ENCODE results near the gene RNU6-8. TPM values are rescaled to one million over a fixed set of nuclear protein-coding genes. Genes with fewer than 3 reads are reported as not detected.

Gene RNU6-8
- polyA plus RNA-seq, 3 donors from 2014 or later: not detected

DNA sequence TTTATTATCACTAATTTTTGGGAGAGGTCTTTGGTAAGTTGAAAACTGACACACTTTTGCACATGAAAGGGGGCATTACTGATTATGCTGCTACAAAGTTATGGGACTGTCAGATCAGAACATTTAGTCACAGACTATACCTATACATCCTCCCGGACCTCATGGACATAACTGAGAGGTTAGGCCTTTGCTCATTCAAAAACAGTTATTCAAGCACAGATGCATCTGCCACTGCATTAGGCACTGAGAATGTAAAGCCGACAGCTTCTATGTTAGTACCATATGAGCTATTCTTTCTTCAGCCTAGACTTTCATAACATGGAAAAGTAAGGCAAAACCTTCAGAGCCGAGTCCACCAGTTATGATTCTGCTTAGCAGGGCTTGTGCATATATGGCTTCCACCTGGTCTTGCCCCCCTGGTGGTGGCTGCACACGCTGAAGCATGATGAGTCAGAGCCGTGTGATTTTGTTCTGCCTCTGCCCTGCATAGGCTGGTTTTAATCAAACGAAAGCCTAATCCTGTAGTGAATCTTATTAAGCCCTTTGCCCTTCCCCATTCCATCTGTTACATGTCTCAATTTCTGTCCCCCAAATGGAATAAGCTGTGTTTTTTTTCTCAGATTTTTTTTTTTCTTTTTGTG, 21.8 kb upstream of the RNU6-8 start:
- H3K36me3 Mint-ChIP-seq: no peaks in the 10 kb centered on the region
- H3K4me3 Mint-ChIP-seq: no peak overlapping the region
- DNase-seq: no peak
- peaks cover 0 to 6% (median 3%) of the 10 kb centered on the region in 3 donors for H3K27me3 Mint-ChIP-seq (ENCODE audit: low read depth in 3 of 3)
- H3K4me1 Mint-ChIP-seq: no peaks in the 10 kb centered on the region
- H3K27ac Mint-ChIP-seq: no peak overlapping the region
- H3K9me3 Mint-ChIP-seq: no peaks in the 10 kb centered on the region

DNA sequence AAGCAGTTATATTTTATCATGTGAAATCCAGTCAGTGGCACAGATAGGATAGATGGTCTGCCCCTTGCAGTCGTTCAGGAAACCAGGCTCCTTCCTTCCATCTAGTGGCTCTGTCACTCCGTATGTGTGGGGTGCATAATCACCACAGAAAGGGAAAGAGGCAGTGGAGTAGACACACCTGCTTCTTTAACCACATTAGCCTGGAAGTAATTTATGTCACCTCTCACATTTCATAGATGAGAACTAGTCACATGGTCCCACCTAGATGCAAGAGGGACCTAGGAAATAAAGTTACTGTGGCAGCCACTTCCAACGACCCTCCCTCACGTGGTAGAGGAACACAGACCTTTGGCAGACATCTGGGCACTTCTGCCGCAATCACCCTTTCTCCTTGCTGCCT, 14.2 kb upstream of the RNU6-8 start:
- Mint-ChIP-seq H3K27ac (no peak overlapping the region), H3K27me3 (ENCODE audit: low read depth in 3 of 3) (peaks cover 1 to 14% (median 5%) of the 10 kb centered on the region in 3 donors), H3K4me3 (no peak overlapping the region), H3K9me3 (no peaks in the 10 kb centered on the region), H3K4me1 (no peaks in the 10 kb centered on the region), H3K36me3 (no peaks in the 10 kb centered on the region)
- DNase-seq: no peak

GRCh38 chr14:32212833-32213232, 9.8 kb upstream of the RNU6-8 start:
- no peaks in the 10 kb centered on the region for H3K9me3 Mint-ChIP-seq
- no peak overlapping the region for H3K4me3 Mint-ChIP-seq
- no peaks in the 10 kb centered on the region for H3K36me3 Mint-ChIP-seq
- DNase-seq: no peak
- H3K27ac Mint-ChIP-seq: no peak overlapping the region
- no peaks in the 10 kb centered on the region for H3K4me1 Mint-ChIP-seq
- H3K27me3 Mint-ChIP-seq (ENCODE audit: low read depth in 3 of 3): peaks cover 1 to 9% (median 2%) of the 10 kb centered on the region in 3 donors

DNA sequence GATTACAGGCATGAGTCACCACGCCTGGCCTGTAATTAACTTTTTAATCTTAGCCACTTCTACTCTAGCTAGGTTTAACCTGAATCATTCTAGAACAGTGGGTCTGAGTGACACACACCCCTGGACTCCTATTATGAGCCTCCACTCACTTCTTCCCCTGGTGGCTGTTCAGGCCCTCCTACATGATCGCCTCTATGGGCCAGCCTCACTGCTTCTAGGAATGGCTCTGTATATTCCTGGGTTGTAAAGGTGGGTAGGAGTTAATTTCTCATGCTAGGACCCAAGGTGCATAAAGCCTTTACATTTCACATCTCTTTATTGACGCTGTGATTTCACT, 8.0 kb upstream of the RNU6-8 start:
- H3K4me1 Mint-ChIP-seq: no peaks in the 10 kb centered on the region
- H3K36me3 Mint-ChIP-seq: no peaks in the 10 kb centered on the region
- H3K27ac Mint-ChIP-seq: no peak overlapping the region
- no peaks in the 10 kb centered on the region for H3K9me3 Mint-ChIP-seq
- DNase-seq: no peak
- H3K4me3 Mint-ChIP-seq: no peak overlapping the region
- H3K27me3 Mint-ChIP-seq (ENCODE audit: low read depth in 3 of 3): peaks cover 0 to 9% (median 3%) of the 10 kb centered on the region in 3 donors

DNA sequence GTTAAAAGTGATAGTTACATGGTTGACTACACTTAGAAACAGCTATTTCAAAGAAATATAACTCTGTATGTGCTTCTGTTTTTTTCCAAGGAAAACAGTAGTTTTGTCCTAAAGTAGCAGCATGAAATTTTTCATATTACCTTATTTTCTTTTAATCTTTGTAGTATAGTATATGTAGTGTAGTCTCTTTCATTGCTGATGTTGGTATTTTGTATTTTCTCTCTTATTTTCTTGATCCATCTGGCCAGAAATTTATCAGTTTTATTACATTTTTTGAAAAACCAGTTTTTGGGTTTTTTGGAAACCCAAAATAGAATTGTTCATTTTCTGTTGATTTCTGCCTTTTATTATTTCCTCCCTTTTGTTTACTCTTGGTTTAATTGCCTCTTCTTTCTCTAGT, 6.4 kb upstream of the RNU6-8 start:
- no peak overlapping the region for H3K27ac Mint-ChIP-seq
- DNase-seq: no peak
- H3K4me1 Mint-ChIP-seq: peaks cover under 1% of the 10 kb centered on the region in 2 donors
- no peaks in the 10 kb centered on the region for H3K9me3 Mint-ChIP-seq
- H3K4me3 Mint-ChIP-seq: no peak overlapping the region
- H3K36me3 Mint-ChIP-seq: no peaks in the 10 kb centered on the region
- H3K27me3 Mint-ChIP-seq (ENCODE audit: low read depth in 3 of 3): peaks cover 0 to 9% (median 3%) of the 10 kb centered on the region in 3 donors

DNA sequence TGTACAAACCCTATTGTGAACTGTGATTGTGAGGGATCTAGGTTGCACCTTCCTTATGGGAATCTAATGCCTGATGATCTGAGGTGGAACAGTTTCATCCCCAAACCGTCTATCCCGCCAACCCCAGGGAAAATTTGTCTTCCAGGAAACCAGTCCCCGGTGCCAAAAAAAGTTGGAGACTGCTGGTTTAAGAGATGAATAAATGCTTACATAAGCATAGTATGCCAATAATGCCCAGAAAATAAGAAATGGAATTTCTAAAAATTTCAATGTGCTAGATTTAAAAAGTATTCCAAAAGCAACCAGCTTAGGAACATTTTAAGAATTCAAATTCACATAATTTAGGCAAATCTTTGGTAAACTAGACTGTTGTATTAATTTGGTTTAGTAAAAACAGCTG, 5.4 kb upstream of the RNU6-8 start:
- Mint-ChIP-seq H3K27me3 (ENCODE audit: low read depth in 3 of 3) (peaks cover 10 to 15% (median 10%) of the 10 kb centered on the region in 3 donors), H3K4me1 (peaks cover 9 to 10% of the 10 kb centered on the region in 2 donors), H3K36me3 (no peaks in the 10 kb centered on the region), H3K27ac (no peak overlapping the region), H3K4me3 (no peak overlapping the region), H3K9me3 (no peaks in the 10 kb centered on the region)
- no peak for DNase-seq

DNA sequence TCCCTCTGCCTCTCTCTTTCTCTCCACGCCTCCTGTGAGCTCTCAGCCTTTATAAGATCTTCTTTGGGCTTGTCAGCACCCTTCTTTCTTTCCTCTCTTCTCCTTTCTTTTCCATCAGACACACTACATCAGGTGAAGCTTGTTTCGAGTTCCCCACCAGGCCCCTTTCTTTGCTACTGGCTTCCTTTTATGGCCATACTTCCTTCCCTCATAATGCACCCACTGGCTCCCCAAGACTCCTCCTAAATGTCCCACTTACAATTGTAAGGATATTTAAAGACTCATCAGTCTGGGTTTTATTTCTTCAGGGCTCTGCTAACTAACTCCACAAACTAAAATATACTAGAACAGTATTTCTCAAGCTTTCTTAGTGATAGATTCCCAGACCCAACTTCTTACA, 3.5 kb upstream of the RNU6-8 start:
- Mint-ChIP-seq H3K4me1 (peaks cover 25 to 28% of the 10 kb centered on the region in 2 donors), H3K4me3 (no peak overlapping the region), H3K27ac (no peak overlapping the region), H3K36me3 (no peaks in the 10 kb centered on the region), H3K27me3 (ENCODE audit: low read depth in 3 of 3) (peaks cover 26% of the 10 kb centered on the region in 3 donors), H3K9me3 (no peaks in the 10 kb centered on the region)
- DNase-seq: no peak

DNA sequence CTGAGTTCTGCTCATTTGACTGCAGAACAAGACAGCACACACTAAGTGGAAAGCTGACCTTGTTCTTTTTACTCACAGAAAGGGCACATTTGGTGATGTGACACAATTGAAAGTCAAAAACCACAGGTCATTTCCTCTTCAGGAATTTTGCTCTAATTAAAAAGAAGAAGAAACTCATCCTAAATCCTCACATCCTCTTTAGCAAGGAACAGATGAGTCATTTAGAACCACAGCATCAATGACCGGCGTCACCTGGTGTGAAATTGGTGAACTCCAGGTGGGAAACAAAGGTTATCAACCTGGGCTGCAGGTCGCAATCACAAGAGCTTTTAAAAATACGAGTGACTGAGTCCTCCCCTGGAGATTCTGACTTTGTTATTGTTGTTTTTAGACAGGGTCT, 2.9 kb upstream of the RNU6-8 start:
- no peaks in the 10 kb centered on the region for H3K36me3 Mint-ChIP-seq
- H3K4me3 Mint-ChIP-seq: no peak overlapping the region
- no peak overlapping the region for H3K27ac Mint-ChIP-seq
- H3K4me1 Mint-ChIP-seq: peaks cover 30 to 34% of the 10 kb centered on the region in 2 donors
- DNase-seq: no peak
- H3K27me3 Mint-ChIP-seq (ENCODE audit: low read depth in 3 of 3): peaks cover 25 to 29% (median 26%) of the 10 kb centered on the region in 3 donors
- H3K9me3 Mint-ChIP-seq: no peaks in the 10 kb centered on the region

GRCh38 chr14:32205554-32205953, 2.5 kb upstream of the RNU6-8 start:
- Mint-ChIP-seq H3K4me3 (no peak overlapping the region), H3K36me3 (no peaks in the 10 kb centered on the region), H3K4me1 (peaks cover 35 to 38% of the 10 kb centered on the region in 2 donors), H3K9me3 (no peaks in the 10 kb centered on the region), H3K27ac (no peak overlapping the region), H3K27me3 (ENCODE audit: low read depth in 3 of 3) (peaks cover 24 to 29% (median 26%) of the 10 kb centered on the region in 3 donors)
- DNase-seq: no peak

GRCh38 chr14:32203928-32204357, 874 bp upstream of the RNU6-8 start:
- peaks cover 35 to 39% of the 10 kb centered on the region in 2 donors for H3K4me1 Mint-ChIP-seq
- peak in 2 of 3 donors; percentile 2 to 4 for DNase-seq
- peaks cover 24 to 27% (median 26%) of the 10 kb centered on the region in 3 donors for H3K27me3 Mint-ChIP-seq (ENCODE audit: low read depth in 3 of 3)
- peak overlapping the region; percentile 83 to 92 (median 88) for H3K4me3 Mint-ChIP-seq
- H3K9me3 Mint-ChIP-seq: no peaks in the 10 kb centered on the region
- peak overlapping the region; percentile 30 to 96 (median 84) for H3K27ac Mint-ChIP-seq
- H3K36me3 Mint-ChIP-seq: no peaks in the 10 kb centered on the region

DNA sequence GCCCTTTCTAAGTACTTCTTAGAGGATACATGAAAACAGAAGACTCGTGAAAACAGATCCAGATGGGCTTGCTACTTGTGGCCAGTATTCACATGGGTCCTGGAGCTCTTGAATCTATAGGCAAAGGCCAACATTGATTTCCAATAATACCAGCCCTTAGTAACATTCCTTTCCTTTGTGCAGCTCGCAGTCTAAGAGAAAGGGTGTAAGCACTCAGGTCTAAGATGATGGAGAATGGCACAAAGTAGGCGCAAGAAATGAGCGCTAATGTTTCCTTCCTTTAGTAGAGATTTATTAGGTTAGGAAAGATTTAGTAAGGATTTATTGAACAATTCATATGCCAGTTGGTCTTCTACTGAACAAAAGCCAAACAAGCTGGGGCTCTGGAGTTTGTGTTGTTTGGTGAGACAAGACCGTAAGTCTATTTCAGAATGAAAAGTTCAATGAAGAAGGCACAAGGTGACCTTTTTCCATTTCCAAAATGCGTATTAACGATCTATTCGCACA, 525 bp downstream of the RNU6-8 start:
- H3K4me1 Mint-ChIP-seq: peaks cover 35 to 39% of the 10 kb centered on the region in 2 donors
- no peak for DNase-seq

DNA sequence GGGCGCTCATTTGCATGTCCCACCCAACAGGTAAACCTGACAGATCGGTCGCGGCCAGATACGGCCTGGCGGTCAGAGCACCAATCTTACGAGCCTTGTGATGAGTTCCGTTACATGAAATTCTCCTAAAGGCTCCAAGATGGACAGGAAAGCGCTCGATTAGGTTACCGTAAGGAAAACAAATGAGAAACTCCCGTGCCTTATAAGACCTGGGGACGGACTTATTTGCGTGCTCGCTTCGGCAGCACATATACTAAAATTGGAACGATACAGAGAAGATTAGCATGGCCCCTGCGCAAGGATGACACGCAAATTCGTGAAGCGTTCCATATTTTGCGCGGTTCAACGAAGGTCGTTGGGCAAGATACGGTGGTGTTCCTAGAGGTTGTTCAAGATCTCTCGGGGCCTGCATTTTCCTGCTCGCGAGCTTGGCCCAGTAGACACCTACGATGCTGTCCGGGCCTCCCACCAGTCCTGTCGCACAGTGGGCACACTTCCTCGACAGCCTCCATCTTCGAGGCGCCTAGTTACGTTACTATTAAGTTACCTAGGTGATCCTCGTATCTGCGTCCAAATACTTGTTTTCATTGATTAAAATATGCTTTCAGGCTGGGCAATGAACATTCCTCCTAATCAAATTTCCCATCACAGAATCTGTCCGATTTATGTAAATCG, 1.1 kb downstream of the RNU6-8 start, which contains the start of gene RNU6-7:
TSS of gene RNU6-7 (plus strand) at position 230 of the 675 bp plus-strand sequence.
- Mint-ChIP-seq H3K4me3 (peak within 1 kb of the TSS; percentile 83 to 92 (median 88)), H3K9me3 (no peaks in the 10 kb centered on the region), H3K36me3 (no peaks in the 10 kb centered on the region), H3K4me1 (peaks cover 35 to 39% of the 10 kb centered on the region in 2 donors), H3K27ac (peak within 1 kb of the TSS; percentile 86 to 96 (median 93)), H3K27me3 (ENCODE audit: low read depth in 3 of 3) (peaks cover 24 to 26% (median 25%) of the 10 kb centered on the region in 3 donors)
- DNase-seq: peak in 1 of 3 donors; percentile 32

More for the DNA sequence above, 525 bp downstream of the RNU6-8 start:
- Mint-ChIP-seq H3K9me3 (no peaks in the 10 kb centered on the region), H3K36me3 (no peaks in the 10 kb centered on the region), H3K27ac (peak overlapping the region; percentile 86 to 96 (median 93)), H3K27me3 (ENCODE audit: low read depth in 3 of 3) (peaks cover 24 to 26% (median 25%) of the 10 kb centered on the region in 3 donors), H3K4me3 (peak overlapping the region; percentile 83 to 92 (median 88))

- peak overlapping the region; percentile 83 to 92 (median 88) for H3K4me3 Mint-ChIP-seq
- no peaks in the 10 kb centered on the region for H3K9me3 Mint-ChIP-seq
- peak; percentile 60 to 64 (median 61) for DNase-seq
- peaks cover 23 to 29% (median 25%) of the 10 kb centered on the region in 3 donors for H3K27me3 Mint-ChIP-seq (ENCODE audit: low read depth in 3 of 3)
- peaks cover 35 to 39% of the 10 kb centered on the region in 2 donors for H3K4me1 Mint-ChIP-seq
- H3K36me3 Mint-ChIP-seq: no peaks in the 10 kb centered on the region
- H3K27ac Mint-ChIP-seq: peak overlapping the region; percentile 1 to 96 (median 92)
Measured at GRCh38 chr14:32201193-32201815, 1.8 kb downstream of the RNU6-8 start.

All from immature natural killer cell (primary cell).